Renal pelvis (tissue), 4 donors: ENCODE measurements around the gene SCG5. TPM values are rescaled to one million over a fixed set of nuclear protein-coding genes. Genes with fewer than 3 reads are reported as not detected.
A peak's percentile ranks its signal among the peaks of the same experiment; 100 is the strongest.

Experiments used
- DNase-seq: peaks from one replicate; pipeline ENCODE4 v3.0.0-alpha.2; 2013
- polyA plus RNA-seq, 3 donors: library from polyadenylated mRNA; unstranded; fragments of 120-200 nt; gene quantifications; one replicate each; pipeline ENCODE4 v1.2.1, GENCODE V29; 2013; ENCODE audit not compliant: insufficient read length in 3 of 3

SCG5 gene
- polyA plus RNA-seq, 3 donors: 10.7 to 26.1 (median 21.0) TPM

DNA sequence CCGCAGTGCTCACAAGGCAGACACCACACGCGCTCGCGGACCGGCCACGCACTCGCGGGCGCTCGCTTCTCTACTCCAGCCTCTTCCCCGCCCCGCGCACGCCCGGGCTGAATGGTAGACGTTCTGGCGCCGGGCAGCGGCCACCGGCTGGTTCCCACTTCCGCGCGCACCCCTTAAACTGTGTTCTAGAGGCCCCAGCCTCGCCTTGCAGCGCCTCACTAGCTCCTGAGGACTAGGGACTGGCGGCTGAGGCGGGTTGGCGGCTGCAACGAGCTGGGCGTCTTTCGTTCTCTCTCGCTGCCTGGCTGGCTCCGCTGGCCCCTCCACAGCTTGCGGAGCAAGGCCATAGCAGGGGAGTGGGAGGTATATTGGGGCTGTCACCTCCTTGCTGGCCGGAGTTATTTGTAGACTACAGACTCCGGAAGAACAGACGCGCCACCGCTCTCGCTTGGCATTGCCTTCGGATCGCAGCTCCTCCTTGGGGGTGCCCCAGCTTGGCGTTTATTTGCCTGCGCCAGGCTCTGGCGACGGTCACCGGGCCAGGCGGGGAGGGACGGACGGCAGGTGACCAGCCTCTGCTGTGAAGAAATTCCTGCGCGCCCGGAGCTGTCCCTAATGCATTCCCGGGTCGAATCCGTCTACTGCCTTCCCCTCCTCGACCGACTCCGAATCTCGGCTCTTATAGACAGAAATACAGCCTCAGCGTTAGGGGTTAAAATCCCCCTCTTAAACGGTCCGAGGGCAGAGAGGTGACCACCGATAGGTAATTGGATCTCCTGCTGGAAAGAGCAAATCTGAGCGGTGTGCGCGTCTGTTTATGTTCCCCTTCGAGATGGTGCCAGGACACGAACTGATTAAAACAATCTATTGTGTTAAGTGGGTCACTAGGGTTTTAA lies 77.6 kb downstream of the SCG5 start:
- peak; percentile 30 for DNase-seq

- no peak for DNase-seq
Measured at GRCh38 chr15:32721596-32721995, 80.1 kb downstream of the SCG5 start.

DNA sequence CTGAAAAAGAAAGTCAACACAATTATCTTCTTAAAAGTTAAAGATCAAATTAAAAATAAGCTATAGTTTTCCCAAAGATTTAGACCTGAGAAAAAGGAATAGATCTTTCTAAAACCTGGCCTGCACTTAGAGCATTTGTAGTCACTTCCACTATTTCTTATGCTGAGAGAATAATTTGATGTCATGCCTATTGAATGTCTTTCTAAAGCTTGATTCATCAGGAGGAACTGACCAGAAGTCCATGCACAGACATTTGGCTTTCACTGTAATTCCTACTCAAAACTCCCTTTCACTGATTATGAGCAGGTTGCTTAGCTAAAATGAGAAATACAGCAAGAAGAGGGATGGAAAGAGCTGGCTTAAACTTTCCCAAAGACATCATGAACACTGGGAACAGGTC lies 80.6 kb downstream of the SCG5 start:
- DNase-seq: no peak

DNA sequence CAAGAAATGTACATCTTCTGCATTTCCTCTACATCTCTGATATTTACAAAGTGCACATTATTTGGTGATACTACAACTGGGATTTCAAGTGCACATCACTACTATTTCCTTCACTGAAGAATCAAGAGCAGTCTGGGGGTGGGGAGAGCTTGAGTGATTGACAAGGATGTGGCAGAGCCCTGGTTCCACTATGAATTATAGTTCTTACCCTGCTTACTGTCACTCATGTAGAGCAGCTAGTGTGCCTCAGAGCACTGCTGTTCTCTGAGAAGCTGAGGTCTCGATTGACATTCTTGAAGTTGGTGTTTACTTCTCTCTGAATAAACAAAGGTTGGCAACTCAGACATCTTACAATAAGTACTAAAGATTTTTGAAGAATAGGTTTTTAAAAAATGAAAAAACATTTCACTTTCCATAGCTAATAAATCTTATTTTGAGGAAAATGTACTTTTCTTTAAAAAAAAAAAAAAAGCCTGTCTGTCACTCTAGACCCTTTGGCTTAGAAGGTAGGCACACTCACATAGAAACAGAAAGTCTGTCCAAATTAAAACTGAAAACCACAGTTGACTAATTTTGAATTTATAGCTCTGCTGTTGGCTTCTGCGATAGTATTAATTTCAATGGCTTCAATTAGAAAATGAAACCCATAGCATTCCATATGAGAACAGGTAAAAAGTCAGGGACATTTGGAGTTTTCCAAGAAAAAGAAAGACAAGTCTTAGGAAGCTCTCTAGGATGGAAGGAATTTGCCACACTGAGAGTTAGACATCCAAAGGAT lies 81.8 kb downstream of the SCG5 start:
- no peak for DNase-seq

DNA sequence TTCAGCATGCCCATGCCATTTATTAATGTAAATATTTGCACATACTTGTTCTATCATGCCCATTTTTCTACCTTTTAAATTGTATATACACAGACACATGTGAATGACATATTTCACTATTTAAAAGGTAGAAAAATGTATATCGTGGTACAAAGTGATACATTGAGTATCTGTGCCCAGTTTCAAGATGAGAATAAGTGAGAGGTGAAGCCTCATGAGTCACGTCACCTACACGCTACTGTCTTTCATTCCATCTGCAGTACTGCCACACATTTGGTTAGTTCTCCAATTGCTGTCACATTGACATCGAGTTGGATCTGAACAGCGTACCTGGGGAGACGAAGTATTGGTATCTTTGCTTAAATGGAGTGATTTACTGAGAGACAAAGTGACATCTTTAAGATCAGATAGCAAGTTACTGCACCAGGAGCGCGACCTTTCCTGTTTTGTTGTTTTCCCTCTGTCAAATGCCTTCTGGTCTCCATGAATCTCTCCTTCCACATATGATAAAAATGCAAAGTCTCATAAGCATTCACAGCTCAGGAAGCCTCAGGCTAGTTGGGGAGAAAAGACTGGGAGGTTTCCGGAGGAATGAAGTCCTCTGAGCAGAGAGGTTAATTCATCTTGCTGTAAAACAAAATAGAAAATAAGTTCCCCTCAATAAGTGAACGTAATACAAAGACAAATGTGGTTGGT lies 88.3 kb downstream of the SCG5 start:
- peak; percentile 23 for DNase-seq

GRCh38 chr15:32730677-32731654 lies 89.5 kb downstream of the SCG5 start:
- DNase-seq: peak; percentile 45

- DNase-seq: no peak
Measured at GRCh38 chr15:32732574-32733157, 91.2 kb downstream of the SCG5 start.

DNA sequence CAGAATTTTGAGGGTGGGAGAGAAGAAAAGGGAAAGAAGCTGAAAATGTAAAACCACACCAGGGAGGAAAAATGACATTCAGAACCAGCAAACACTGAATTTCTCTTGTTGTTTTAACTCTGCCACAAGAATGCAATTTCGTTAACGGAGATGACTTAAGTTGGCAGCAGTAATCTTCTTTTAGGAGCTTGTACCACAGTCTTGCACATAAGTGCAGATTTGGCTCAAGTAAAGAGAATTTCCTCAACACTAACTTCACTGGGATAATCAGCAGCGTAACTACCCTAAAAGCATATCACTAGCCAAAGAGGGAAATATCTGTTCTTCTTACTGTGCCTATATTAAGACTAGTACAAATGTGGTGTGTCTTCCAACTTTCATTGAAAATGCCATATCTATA lies 91.8 kb downstream of the SCG5 start:
- DNase-seq: no peak

DNA sequence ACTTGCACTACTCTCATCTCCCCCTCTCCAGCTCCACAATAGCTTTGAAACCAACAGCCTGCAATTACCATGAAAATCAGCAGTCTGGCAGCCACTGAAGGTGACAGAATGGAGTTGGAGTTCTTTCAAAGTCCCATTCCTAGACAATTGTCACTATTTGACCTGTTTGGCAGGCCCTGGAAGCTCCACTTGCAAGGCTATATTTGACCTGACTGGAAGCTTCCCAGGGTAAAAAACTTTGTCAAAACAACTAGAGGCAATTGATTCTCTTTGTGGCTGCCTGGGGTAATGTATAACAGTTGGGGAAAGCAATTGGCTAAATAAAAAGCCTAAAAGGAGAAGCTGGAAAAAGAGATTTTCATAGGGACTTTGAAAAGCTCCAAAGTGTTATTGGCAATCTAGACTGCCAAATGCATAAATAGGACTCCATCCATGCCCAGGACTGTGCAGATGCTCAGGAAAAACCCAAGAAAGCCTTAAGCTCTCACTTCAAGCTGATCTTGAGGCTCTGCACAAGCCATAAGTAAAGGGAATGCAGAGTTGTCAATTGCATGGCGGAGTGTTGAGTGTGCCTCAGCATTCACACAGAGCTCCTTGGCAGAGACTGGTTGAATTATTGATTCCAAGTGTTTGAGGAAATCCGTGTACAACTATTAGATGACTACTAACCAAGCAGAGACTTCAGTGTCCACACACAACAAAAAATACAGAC lies 94.6 kb downstream of the SCG5 start:
- no peak for DNase-seq

DNA sequence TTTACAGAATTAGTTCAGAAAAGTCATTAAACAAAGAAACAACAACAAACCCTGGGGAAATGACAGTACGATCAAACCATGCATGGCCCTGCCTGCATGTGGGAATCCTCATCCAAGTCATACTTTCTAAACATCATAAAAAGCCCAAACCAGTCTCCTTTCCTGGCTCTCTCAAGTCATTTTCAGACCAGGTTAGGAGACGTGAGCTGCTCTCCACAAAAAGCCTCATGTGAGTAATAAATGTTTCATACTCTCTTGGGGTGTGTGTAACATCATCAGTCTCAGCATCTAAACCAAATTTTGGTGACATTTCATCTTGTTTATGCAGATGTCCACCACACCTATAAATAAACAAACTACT lies 95.2 kb downstream of the SCG5 start:
- no peak for DNase-seq

DNA sequence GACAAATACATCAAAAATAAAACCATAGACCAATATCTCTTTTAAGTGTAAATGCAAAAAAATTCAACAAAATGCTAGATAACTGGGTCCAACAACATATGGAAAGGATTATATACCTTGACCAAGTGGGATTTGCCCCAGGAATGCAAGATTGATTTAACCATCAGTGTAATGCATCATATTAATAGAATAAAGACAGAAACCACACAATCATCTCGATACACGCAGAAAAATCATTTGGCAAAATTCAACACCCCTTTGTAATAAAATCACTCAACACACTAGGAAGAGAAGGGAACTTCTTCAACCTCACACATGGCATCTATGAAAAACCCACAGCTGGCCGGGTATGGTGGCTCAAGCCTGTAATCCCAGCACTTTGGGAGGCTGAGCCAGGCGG lies 95.8 kb downstream of the SCG5 start:
- no peak for DNase-seq

DNA sequence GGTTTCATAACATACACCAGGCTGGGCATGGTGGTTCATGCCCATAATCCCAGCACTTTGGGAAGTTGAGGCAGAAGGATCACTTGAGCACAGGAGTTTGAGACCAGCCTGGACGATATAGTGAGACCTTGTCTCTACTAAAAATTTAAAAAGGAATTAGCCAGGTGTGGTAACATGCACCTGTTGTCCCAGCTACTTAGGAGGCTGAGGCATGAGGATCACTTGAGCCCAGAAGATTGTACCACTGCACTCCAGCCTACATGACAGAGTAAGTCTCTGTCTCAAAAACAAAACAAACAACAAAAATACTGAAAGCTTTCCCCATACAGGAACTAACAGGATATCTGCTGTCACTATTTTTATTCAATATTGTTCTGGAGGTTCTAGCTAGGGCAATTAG lies 97.2 kb downstream of the SCG5 start:
- DNase-seq: no peak

DNA sequence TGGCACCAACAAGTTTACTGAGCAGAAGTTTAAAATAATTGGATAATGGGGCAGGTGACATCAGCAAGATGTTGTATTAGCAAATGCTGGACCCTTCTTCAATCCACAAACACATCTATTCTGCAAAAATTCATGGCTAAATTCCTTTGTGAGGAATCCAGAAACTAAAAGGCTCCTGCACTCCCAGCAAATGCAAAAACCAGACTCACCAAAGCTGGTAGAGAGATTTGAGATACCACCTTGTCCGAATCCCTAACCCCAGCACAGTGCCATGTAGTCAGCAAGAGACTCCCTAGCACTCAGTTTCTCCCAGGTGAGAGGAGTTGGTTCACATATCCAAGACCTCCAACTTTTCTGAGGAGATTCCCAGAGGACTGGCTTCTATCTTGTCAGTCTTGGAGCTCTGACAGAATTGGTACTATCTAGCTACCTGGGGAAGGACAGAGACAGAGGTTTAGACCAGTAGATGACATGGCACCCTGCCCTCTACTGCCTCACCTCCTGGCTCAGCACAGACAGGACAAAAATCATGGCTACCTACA lies 98.1 kb downstream of the SCG5 start:
- DNase-seq: no peak

GRCh38 chr15:32743411-32744140 lies 102.1 kb downstream of the SCG5 start:
- DNase-seq: no peak

DNA sequence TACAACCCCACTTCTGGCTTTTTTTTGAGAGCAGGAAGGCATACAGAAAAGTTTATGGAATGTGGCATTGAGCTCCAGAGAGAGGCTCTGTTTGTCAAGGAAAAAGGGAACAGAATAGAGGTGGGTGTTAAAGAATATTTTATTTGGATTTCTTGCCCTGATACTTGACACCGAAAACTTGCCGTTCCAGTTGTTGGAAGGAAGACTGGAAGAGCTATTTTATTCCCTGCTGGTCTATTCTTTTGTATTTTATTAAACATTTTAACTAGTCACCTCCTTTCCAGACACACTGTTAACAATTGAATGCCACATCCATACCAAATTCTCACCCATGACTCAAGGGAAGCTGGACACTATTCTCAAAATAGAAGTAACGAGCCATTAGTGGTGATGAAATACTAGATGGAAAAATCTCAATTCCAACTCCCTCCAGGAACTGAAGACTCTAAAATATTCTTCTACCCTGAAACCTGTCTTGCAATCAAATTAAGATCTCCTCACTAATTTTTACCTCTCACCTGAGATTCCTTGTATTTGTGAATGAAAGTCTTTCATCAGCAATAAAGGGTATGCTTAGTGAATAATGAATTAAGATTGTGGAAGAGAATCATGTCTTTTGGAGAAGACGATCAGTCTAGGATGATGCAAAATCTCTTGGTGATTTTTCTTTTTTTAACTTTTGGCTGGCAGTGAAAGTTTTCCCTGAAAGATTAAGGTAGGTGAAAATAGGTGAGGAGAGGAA lies 104.8 kb downstream of the SCG5 start:
- DNase-seq: no peak
